Measurements from ENCODE around the gene COBLL1.

COBLL1 gene

DNA sequence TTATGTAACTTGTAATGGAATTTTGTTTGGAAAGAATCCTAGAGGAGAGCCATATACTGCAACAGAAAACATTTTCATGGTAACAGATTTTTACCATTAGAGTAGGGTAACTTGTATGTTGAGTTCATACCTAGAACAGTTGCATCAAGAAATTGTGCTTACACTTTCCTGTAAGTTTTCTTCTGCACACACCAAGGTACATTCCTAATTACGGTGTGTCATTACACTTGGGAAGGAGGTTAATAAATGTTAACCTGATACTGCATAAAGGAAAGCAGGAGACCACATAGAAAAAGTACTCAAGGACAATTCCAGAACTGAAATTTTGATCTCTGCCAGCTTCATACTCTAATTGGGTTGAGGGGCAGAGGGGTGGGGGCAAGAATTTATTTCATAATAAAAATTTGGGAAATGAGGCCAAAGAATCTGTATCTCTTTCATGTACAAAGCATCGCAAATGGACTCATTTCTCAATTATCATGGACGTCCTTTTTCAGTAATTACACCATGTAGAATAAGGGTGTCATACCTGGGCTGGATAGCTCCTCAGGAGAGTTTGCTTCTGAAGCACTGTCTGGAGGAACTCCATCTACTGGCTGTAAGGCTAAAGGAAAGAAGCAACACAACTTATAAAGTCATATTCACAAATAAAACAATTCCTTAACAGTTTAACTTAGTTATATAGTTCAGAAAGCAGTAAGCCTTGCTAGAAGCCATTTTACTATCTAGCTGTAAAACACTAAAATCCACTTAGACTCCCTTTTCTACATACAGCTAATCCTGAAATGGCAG, 137.5 kb downstream of the COBLL1 start:
- DNase-seq (ENCODE audit: insufficient read length, low spot score), result no peak
- FAIRE-seq, result no peak
- TF ChIP-seq POLR2AphosphoS5 (IDR thresholded peaks at IDR 0.05; ENCODE audit: low read depth, low read length) (no peak), POU2F2 (IDR thresholded peaks at IDR 0.05; ENCODE audit: low read depth, low read length) (no peak), TAF1 (IDR thresholded peaks at IDR 0.05; ENCODE audit: low read depth, low read length) (no peak), PAX5 (IDR thresholded peaks at IDR 0.05; ENCODE audit: insufficient read depth, low read length, severe bottlenecking) (no peak), SPI1 (IDR thresholded peaks at IDR 0.05; ENCODE audit: low read depth, low read length) (no peak), POLR2A (IDR thresholded peaks at IDR 0.05; ENCODE audit: low read depth, low read length) (no peak)

DNA sequence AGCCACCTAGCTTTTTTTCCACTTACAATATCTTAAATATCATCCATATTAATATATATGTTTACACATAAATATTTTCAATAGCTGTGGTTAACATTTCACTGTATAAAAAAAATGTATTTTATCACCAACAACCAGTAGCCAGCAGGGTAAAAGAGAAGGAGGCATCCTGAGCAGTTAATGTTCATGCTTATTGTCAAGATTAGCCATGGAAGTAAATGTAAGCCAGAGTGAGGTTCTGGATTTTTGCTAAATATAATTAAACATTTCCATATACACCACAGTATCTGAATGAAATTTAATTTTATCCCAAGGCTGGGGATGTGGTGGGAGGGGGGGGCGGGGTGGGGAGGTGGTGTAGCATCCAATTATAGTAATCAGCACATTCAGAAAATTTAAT, 140.1 kb downstream of the COBLL1 start:
- DNase-seq (ENCODE audit: insufficient read length, low spot score), result no peak
- no peak for TF ChIP-seq POLR2A (IDR thresholded peaks at IDR 0.05; ENCODE audit: low read depth, low read length)
- TF ChIP-seq POU2F2 (IDR thresholded peaks at IDR 0.05; ENCODE audit: low read depth, low read length), result no peak
- TF ChIP-seq POLR2AphosphoS5 (IDR thresholded peaks at IDR 0.05; ENCODE audit: low read depth, low read length), result no peak
- TF ChIP-seq PAX5 (IDR thresholded peaks at IDR 0.05; ENCODE audit: insufficient read depth, low read length, severe bottlenecking), result no peak
- no peak for TF ChIP-seq TAF1 (IDR thresholded peaks at IDR 0.05; ENCODE audit: low read depth, low read length)
- no peak for TF ChIP-seq SPI1 (IDR thresholded peaks at IDR 0.05; ENCODE audit: low read depth, low read length)
- no peak for FAIRE-seq

DNA sequence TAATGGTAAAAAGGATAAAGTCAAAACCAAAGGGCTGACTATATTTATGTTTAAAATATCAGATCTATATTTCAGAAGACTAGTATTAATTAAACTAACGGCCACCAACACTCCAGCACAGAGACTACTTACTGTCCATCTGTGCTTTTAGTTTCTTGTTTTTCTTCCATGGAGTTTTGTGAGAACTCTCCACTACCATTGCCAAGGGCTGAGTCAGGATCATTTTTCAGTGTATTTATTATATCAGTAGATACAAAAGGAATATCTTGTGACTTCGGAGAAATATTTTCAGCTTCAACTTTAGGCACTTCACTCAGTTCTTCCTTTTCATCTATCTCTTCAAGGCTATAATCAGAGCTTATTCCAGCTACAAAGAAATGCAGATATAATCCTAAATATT, 141.2 kb downstream of the COBLL1 start:
- TF ChIP-seq PAX5 (IDR thresholded peaks at IDR 0.05; ENCODE audit: insufficient read depth, low read length, severe bottlenecking) (no peak), POLR2A (IDR thresholded peaks at IDR 0.05; ENCODE audit: low read depth, low read length) (no peak), TAF1 (IDR thresholded peaks at IDR 0.05; ENCODE audit: low read depth, low read length) (no peak), POLR2AphosphoS5 (IDR thresholded peaks at IDR 0.05; ENCODE audit: low read depth, low read length) (no peak), POU2F2 (IDR thresholded peaks at IDR 0.05; ENCODE audit: low read depth, low read length) (no peak), SPI1 (IDR thresholded peaks at IDR 0.05; ENCODE audit: low read depth, low read length) (no peak)
- DNase-seq (ENCODE audit: insufficient read length, low spot score) (no peak), FAIRE-seq (no peak)

DNA sequence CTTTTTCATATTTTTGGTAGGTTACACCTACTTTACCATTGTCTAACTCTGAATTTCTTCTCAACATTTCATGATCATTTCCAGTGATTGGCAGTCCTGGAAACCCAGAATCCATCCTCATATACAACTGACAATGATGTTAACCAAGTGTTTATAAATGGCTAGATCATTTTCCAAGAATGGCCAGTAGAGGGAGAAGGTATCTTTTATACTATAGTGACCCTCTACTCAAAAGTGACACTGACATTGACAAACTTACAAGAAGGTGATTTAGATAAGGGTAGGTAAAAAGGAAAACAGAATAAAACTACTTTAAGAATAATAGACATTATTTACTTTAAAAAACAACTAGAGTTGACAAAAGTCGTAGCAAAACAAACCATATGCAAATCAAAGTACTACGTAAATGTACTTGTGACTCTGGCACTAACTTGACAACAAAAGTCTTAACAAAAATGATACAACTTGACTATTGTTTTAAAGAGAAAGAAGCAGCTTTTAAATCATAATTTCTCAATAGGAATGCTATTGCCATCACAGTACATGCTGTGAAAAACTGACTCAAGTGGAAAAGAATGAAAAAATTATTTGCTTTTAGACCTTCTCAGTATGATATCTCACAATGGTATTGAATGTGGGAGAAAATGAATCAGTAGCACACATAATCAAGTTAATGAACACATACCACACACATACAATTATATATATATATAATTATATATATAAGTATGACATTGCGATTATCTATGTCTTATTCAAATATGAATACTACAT, 143.7 kb downstream of the COBLL1 start:
- no peak for FAIRE-seq
- DNase-seq (ENCODE audit: insufficient read length, low spot score), result no peak
- TF ChIP-seq TAF1 (IDR thresholded peaks at IDR 0.05; ENCODE audit: low read depth, low read length) (no peak), PAX5 (IDR thresholded peaks at IDR 0.05; ENCODE audit: insufficient read depth, low read length, severe bottlenecking) (no peak), POU2F2 (IDR thresholded peaks at IDR 0.05; ENCODE audit: low read depth, low read length) (no peak), POLR2A (IDR thresholded peaks at IDR 0.05; ENCODE audit: low read depth, low read length) (no peak), SPI1 (IDR thresholded peaks at IDR 0.05; ENCODE audit: low read depth, low read length) (no peak), POLR2AphosphoS5 (IDR thresholded peaks at IDR 0.05; ENCODE audit: low read depth, low read length) (no peak)

DNA sequence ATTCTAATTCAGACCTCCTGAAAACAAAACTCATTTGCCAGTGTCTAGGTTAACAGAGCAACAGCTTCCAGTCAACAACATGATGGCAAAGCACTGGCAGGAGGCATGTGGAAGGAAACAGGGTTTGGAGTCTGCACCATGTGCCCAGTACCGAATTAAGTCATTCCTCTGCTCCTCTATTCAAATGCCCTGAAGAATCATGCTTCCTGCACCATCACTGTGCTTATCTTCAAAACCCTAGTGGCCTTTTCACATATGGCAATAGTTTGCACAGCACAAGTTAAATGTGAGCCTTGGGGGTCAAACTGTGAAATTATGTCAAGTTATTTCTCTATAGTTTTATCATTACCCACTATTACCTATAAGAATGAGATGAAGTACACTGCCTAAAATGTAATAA, 145.0 kb downstream of the COBLL1 start:
- FAIRE-seq (no peak), DNase-seq (ENCODE audit: insufficient read length, low spot score) (no peak)
- no peak for TF ChIP-seq PAX5 (IDR thresholded peaks at IDR 0.05; ENCODE audit: insufficient read depth, low read length, severe bottlenecking)

DNA sequence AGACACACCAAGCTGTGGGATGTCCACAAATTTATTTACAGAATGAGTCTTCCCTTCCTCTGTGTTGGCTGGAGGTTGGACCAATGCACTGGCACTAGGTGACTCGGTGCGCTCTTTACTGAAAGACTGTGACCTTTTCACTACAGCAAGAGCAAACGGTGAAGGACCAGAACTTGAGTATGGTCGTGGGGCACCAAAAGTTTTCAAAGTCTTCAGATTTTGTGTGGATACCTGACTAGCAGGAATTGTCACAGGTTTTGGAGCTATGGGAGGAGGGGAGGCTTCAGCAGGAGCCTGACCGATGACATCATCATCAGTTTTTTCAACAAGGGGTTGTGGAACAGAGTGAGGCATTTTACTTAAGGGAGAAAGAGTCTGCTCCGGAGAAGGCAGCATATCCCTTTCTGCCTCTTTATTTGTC, 147.3 kb downstream of the COBLL1 start:
- DNase-seq (ENCODE audit: insufficient read length, low spot score) (no peak), FAIRE-seq (no peak)
- no peak for TF ChIP-seq POLR2AphosphoS5 (IDR thresholded peaks at IDR 0.05; ENCODE audit: low read depth, low read length)

DNA sequence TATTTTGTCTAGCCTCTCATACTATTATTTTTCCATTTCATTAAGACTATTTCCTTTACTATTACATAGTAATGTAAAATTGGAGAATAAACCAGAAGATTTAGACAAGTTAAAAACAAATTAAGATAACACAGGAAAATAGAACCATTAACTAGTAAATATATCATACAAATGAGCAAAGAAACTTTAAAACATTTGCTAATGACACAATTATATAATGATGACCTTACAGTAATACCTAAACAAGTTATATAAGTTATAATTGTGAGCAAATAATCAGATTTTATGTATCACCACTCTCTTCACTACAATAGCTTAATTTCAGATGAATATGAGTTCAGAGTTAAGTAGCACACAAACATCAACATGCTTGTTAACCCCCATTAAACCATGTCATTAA, 147.8 kb downstream of the COBLL1 start:
- TF ChIP-seq SPI1 (IDR thresholded peaks at IDR 0.05; ENCODE audit: low read depth, low read length), result no peak
- no peak for TF ChIP-seq TAF1 (IDR thresholded peaks at IDR 0.05; ENCODE audit: low read depth, low read length)
- TF ChIP-seq POU2F2 (IDR thresholded peaks at IDR 0.05; ENCODE audit: low read depth, low read length), result no peak
- TF ChIP-seq POLR2AphosphoS5 (IDR thresholded peaks at IDR 0.05; ENCODE audit: low read depth, low read length), result no peak
- TF ChIP-seq PAX5 (IDR thresholded peaks at IDR 0.05; ENCODE audit: insufficient read depth, low read length, severe bottlenecking), result no peak
- no peak for TF ChIP-seq POLR2A (IDR thresholded peaks at IDR 0.05; ENCODE audit: low read depth, low read length)
- DNase-seq (ENCODE audit: insufficient read length, low spot score) (no peak), FAIRE-seq (no peak)

DNA sequence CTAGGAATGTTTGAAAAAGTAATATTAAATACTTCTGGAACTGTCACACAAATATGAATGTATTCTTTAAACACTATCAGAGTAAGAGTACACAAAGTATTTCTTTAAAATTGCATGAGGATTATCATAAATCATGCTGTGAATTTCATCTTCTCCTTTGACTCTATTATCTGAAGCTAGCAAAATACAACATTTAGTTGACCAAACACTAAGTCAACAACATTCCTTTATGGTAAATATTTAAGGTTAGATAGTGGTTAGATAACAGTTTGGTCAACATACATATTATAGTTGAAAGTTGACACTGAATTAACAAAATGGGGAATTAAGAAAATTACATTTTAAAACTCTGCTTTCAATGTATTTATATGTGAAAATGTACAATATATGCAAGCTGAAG, 148.2 kb downstream of the COBLL1 start:
- TF ChIP-seq POLR2A (IDR thresholded peaks at IDR 0.05; ENCODE audit: low read depth, low read length), result no peak
- FAIRE-seq, result no peak
- DNase-seq (ENCODE audit: insufficient read length, low spot score), result no peak

DNA sequence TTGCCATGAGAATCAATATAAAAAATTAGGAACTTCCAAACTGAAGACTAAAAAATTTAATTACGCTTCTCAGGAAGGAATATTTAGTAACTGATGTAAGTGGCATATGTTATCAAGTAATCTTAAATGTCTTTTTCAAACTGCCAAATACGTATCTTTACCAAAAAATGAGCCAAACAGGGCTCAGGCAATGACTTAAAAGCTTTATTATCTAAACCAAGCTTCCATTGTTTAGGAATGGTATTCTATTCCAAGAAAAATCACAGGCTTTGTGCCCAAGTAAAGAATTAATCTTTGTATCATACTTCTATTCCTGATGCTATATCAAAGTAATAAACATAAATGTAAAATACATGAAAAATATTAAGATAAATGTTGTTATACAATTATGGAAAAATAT, 148.7 kb downstream of the COBLL1 start:
- FAIRE-seq, result no peak
- TF ChIP-seq POLR2A (IDR thresholded peaks at IDR 0.05; ENCODE audit: low read depth, low read length) (no peak), POU2F2 (IDR thresholded peaks at IDR 0.05; ENCODE audit: low read depth, low read length) (no peak), PAX5 (IDR thresholded peaks at IDR 0.05; ENCODE audit: insufficient read depth, low read length, severe bottlenecking) (no peak)
- DNase-seq (ENCODE audit: insufficient read length, low spot score), result no peak

DNA sequence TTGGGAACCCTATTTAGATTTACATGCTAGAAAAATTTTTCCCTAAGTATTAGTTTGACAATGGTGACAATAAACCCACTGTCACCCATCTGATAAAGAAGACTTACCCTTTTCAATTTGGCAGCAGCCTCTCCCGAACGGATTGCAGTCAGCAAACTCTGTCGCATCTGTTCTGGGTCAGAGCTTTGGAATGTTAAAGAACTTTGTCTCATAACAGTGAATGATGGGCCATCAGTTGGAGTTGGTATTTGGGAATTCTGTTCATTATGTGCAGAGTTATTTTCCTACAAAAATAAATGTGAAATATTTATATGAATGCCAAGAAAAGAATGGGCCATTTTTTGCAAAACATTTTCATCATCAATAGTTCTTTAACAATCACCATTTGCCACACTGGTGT, 149.5 kb downstream of the COBLL1 start:
- FAIRE-seq (no peak), DNase-seq (ENCODE audit: insufficient read length, low spot score) (no peak)
- TF ChIP-seq POU2F2 (IDR thresholded peaks at IDR 0.05; ENCODE audit: low read depth, low read length) (no peak), TAF1 (IDR thresholded peaks at IDR 0.05; ENCODE audit: low read depth, low read length) (no peak), POLR2A (IDR thresholded peaks at IDR 0.05; ENCODE audit: low read depth, low read length) (no peak), PAX5 (IDR thresholded peaks at IDR 0.05; ENCODE audit: insufficient read depth, low read length, severe bottlenecking) (no peak)
